ENCODE results near the gene ERCC5.

ERCC5 gene

DNA sequence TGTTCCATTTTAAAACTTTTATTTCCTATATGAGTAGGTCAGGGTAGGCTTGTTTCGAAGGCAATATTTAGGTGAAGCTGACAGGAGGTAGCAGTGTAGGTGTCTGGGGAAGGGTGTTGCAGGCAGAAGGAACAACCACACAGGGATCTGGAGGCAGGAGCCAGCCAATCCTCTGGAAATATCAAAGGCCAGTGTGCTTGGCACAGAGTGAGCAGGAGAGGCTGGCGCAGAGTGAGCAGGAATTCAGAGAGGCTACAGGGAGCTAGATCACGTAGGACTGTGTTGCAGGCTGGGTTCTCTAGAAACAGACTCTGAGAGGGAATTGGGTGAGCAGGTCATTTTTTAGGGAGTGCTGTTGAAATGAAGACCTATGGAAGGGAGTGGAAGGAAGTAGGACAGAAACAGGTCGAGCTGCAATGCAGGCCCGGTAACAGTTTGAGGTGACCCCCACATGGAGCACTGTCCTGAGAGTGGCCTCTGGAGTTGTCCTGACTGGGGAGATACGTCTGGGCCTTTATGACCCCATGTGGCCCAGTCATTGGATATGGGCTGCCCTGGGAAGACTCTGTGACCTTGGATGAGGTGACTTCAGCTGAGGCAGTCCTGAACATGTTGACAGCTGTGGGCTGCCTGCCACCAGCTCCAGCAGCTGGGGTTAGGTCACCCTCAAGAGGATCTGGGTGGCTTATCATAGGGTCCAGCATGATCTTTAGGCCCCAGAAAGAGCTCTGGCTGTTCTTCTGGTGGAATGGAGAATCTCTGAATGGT, 51.7 kb downstream of the ERCC5 start:
- DNase-seq: no peak

DNA sequence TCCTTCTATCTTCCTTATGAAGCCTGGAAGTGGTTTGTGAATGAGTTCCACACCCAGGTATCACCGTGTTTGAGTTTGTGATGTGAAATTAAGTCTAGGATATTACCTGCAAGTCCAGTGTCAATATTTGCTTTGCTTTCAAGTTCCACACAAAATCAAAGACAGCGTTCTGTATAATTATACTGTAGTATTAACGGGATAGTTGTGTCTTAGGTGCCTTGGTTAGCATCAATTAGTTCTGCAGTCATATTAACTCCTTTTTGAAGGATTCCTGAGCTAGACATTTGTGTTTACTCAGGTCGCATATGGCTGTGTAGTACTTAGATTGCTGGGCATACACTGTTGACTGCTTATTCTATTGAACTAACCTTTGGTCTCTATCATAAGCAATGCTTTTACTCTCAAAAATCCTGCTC, 54.4 kb downstream of the ERCC5 start:
- no peak for DNase-seq

DNA sequence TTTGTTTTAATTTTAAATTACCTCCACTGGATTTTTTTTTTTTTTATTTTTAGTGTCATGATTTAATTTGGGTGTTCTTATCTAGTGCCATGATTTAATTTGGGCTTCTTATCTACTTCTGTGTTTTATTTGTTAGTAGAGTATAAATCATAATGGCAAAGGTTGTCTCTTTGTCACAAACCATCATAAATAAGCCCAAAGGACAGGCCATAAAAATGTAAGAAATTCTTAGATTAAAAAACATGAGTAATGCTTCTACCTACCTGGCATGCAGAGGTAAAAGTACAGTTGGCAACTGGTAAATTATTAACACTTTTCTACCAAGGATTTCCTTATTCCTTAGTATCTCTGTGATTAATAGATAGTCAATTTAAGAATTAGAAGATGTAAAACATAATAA, 55.2 kb downstream of the ERCC5 start:
- no peak for DNase-seq

DNA sequence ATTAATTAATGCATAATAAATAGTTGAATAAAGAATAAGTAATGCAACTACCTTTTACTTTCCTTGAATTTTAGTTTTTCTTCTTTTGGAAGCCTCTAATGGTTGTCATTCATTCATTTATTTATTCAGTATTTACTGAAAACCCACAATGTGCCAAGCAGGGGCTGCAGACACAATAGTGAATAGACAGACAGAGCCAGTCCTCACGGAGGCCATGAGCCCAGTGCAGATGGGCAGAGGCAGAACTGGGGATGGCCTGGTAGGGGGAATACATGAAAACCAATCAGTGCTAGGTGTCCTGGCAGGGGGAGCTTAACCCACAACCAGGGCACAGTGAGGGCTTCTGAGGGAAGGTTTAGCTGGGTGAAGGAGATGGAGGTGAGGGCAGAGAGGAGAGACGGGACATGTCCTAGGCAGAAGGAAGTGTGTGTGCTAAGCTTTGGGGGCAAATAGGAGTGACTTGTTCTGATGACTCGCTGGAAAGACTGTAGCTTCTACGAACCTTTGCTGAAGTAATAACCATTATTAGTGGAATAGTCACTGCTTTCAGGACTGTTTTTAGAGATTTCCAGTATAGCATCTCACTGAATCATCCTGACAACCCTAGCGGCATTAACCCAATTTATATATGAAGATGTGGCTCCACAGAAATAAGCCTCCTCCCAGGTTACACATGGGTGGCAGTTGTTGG, 55.9 kb downstream of the ERCC5 start:
- no peak for DNase-seq

DNA sequence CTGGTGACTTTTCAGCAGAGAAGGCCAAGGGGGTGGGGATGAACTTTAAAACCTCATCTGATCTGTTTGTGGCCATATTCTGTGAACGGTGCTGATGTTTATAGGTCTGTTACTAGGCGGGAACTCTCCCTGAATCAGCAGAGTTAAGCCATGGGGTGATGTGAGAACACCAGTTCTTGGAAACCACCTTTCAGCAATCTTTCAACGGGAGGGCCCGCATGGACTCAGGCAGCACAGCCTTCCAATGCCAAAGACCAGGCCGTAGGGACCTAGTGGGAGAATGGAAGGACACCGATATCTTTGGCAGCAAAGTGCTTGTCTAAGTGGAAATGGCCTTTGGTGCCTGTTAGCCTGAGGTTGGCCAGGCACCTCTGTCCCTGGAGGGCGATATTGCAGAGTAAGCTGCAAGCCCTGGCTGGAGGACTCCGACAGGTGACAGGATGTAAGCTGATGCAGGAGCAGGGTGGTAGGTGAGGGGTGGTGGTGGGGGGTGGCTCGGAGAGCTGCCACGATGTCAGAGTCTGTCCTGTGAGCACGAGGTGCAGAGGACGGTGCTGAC, 57.0 kb downstream of the ERCC5 start:
- DNase-seq: no peak

DNA sequence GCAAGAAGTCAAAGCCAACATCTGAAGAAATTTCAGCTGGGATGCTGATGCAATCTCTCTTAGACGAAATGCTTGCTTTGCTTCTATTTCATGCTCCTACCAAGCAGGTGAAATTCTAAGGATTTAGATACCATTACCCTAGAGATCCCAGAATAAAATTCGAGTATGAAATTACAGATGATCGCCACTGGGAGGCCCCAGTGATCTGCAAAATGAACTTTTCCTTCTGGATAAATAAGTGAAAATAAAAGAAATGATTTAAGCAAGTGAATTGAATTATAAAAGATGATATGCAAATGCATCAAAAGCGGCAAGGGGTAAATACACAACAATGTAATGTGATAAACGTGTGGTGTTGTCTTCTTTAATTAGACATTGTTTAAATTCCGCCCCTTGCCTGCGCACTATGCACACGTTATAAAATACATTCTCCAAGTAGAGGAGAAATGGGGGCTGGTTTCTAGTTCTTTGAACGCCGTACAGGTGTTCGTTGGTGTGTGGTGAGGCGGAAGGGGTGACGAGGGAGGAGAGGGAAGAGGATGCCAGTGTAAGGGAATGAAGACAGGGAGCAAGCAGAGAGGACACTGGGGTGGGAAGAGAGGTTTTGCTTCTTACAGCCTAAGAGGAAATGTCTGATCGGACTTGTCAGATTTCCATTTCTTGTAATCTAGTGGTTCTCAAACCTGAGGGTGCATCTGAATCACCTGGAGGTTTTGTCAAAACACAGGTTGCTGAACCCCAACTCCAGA, 58.0 kb downstream of the ERCC5 start:
- DNase-seq: no peak

DNA sequence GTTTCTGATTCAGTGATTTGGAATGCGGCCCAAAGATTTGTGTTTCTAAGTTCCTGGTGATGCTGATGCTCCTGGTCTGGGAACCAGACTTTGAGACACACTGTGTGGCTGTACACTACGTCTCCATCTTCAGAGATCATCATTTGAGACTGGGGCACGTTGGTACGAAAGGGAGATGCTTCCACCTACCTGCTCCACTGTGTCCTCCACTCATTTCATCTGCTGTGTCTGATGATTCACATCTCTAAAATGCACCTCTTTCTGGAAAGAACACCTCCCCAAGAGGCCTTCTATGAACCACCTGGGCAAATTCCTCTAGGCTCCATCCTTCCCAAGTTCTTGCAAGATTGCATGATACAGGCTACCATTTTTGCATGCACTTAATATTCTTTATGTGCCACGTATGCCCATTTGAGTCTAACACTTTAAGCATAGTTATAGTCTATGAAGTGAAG, 58.6 kb downstream of the ERCC5 start:
- DNase-seq: no peak

DNA sequence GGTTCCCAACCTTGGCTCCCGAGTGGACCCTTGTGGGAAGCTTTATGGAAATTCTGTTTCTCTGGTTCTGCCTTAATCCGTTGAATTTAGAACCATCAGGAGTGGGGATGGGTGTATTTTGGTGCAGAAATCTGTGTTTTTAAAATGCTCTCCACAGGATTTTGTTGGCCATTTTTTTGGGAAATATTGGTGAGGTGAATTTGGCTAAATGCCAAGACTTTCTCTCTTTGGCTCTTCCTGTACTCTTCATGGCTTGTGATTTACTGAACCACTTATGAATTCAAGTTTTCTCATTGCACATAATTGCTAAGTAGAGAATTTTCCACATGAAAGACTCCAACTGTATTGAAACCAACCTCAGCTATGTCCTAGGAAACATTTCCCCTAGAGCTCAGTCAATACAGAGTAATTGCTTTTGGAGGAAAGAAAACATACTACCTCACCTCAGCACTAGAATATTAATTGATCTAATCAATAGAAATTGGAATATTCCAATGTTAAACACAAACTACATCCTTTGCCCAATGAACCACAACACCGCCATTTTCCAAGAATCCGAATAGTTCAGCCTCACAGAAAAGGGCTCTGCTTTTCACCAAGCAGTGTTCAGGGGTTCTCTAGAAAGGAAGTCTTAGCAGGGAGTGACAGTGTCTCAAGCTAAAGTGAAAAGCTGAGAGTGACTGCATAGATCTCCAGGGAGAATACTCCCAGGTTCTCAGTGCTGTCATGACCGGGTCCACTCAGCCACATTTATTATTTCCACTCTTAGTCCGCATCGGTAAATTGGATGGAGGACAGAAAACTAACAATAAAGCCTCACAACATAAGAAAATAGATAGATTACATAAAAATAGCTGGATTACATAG, 60.3 kb downstream of the ERCC5 start:
- no peak for DNase-seq

DNA sequence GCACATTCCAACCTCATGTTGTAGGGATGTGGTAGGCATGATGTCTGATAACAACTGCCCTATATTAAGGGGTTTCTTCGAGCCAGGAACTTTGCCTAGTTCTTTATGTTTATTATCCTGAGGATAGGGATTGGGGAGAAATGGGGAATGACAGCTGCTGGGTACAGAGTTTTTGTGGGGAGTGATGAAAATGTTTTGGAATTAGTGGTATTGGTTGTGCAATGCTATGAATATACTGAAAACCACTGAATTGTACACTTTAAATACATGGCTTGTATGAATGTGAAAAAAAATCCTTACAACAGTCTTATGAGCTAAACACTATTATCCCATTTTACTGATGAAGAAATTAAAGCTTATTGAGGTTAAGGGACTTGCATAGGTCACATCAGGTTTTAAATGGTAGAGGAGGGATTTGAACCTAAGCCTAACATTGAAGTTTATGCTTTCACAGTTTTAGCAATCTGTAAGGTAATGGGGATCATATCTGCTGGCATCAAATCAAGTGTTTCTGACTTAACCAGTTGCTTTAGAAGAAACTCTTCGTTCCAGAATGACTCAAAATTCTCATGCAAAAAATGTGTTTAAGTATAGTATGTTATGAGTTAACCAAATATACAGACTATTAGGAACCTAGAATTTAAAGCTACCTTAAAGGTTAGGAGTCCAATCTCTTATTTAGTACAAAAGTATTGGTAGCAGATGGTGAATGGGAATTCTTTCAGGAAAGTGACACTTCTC, 61.4 kb downstream of the ERCC5 start:
- DNase-seq: no peak

DNA sequence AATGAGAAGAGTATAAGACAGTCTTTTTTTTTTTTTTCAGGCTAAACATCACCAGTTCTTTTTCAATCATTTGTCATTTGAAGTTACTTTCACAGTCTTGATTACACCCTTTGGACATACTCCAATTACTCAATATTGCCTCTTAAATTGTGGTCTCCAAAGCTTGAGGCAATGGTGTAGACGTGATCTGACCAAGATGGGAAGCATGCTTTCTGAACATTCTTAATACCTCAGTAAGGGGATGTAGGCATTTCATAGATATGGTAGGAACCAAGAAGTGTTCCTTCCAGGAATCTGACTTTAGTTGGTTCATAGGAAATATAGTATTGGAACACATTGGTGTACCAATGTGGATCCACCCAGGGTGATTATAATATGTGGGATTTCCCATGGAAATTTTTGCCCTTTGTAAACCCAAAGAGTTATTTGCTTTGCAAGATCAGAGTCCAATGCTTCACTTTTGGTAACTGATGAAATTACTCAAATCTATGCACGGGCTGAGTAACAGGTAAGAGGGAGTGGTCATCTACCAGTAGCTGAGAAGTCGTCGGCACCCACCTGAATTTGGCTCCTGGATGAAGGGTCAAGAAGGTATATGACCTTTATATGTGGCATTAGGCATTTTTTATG, 62.2 kb downstream of the ERCC5 start:
- DNase-seq: no peak

DNA sequence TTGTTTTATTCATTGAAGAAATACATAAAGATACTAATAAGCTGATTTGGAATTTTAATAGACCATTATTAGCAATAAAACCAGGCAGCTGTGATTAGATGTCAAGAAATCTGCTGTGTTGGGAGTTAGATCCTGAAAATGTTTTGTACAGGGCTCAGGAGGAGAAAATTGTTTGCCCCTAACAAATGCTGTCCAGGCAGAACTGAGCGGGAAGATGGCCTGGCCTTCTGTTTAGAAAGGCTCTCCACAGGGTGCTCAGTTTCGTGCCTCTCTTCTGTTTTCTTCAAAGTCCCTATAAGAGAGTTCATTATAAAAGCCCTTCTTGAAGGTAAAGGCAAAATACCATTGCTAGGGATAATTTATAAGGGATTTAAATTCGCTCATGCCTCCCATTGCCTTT, 64.1 kb downstream of the ERCC5 start:
- DNase-seq: no peak

DNA sequence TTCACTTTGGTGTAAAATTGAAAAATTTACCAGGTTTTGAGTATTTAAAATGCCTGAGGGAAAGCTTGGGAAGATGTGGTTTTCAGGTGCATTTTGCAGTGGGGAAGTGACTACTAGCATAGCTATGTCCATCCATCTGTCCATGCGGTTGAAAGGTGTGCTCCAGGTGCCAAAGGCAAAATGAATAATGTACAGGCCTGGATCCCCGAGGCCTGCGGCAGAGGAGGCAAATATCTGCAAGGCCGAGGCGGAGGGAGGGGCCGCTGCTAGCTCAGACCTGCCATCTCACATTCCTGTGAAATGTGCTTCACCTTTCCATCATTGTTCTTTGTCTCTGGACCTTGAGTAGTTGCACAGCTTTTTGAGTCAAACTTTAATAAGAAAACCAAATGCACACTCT, 65.5 kb downstream of the ERCC5 start:
- no peak for DNase-seq

DNA sequence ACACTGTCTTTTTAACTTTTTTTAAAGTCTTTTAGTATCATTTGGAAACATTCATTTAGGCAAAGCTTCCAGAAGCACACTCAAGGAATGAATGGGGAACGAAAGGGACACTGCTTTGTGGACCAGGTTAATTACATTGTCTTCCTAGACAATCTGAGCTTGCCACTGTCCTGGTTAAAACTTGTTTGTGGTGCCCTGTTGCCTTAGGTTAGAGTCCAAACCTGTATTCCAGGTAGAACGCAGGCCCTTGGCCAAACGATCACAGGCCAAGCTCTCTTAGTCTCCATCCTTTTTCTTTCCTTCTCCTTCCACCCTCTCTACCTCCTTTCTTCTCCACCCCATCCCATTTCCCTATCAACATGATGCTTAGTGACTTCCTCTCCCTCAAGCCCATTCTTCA, 66.8 kb downstream of the ERCC5 start:
- no peak for DNase-seq

DNA sequence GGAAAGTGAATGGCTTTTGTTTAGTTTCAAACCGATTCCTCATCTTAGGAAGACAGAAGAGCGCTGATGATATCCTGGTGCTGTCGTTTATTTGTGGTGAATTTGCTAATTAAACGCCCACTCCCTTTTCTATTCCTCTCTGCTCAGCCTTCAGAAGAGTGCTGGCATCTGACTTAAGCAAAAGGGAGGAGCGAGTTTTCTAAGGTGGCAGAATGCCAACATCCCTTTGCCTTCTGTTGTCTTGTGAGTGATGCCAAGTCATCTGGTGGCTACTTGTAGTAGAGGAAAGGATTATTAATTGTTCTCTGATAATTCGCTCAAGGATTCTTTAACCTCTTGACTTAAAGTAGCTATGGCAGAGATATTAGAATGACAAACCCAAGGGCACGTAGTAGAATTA, 68.1 kb downstream of the ERCC5 start:
- no peak for DNase-seq

DNA sequence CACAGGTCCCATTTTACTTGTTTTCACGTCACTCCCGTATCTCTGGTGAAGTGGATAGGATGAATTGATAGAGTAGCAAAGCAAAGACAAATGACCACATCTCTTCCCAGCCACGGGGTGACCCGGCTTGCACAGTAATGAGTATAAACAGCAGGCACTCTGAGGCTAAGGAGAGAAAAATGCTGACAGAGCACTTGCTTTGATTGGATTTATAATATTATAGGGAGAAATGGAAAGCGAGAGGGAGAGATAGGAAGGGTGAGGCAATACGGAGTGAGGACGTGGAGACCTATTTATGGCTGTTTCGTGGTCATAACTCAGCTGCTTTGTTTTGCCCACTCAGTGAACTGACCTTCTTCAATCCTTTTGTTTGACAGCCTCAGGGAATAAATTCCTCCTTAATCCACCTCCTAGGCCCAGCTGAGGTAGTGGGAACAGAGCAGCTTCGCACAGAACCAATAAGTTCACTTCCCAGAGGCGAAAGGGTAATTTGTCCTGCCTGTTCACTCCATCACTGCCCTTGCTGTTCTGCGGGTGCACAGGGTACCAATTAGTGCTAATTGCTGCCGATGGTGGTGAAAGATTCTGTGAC, 68.6 kb downstream of the ERCC5 start:
- DNase-seq: no peak

DNA sequence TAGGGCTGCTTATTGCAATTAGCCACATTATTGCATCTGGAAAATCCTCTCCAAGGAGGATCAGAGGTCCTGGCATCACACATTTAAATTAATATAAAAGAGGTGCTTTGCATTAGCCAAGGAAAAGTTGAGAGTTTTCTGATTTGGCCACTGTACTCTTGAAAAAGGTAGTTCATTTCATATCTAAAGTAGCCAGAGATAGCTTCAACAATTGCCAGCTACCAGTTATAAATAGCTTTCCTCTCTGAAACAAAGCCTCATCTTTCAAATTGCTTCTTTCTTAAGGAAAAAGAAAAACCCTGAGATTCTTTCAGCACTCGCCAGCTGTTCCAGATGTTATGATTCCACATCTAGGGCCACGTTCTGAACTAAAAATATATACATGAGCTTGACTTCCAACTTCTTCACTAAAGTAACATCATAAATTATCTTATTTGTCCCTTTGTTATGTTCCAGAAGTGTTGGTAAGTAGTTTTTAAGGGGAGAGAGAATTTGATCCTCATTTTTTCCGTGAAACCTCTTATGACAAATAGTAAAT, 69.6 kb downstream of the ERCC5 start:
- no peak for DNase-seq

DNA sequence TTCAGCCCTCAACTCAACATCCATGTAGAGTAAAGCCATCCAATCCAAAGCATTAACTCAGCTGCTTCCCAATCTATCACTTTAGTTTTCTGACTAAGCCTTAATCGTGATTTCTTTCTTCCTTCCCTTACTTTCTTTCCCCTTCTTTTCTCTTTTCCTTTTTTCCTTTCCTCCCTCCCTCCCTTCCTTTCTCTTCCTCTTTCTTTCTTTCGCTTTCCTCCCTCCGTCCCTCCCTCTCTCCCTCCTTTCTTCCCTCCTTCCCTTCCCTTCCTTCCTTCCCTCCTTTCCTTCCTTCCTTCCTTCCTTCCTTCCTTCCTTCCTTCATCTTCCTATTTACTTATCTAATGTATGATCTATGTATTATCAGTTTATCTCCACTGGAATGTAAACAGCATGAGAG, 71.2 kb downstream of the ERCC5 start:
- no peak for DNase-seq

DNA sequence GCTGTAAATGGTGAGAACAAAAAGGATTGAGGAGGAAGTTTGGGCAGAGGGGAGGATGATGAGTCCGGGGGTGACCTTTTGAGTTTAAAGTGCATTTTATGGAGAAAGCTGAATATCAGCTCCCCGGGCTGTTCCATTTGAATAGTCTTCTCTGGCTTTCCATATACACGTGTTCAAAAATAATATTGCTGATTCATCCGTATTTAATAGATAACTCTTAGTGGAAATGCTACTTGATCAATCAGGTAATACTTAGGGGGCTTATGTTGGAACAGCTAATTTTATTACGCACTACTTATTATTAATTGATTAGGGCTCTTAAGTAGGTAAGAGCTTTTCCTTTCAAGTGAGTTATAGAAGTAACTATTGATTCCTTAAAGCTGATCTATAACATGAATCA, 76.4 kb downstream of the ERCC5 start:
- DNase-seq: no peak

Measured in NCI-H1048 (cell line).